B cell (primary cell): Measurements from ENCODE around the gene DNAJA1. TPM values are rescaled to one million over a fixed set of nuclear protein-coding genes. Genes with fewer than 3 reads are reported as not detected.

ENCODE experiments used
- ATAC-seq: fragments of 200-7000 bp; cut with Tn5 transposase; one replicate; pipeline ENCODE4 v1.10.0; 2021; ENCODE audit warnings: low read depth, mild to moderate bottlenecking, moderate number of reproducible peaks, moderate library complexity
- CTCF ChIA-PET: fragments of 350-600 bp; sonication (Branson Sonifier 250); formaldehyde crosslinking; loops from one replicate; lab custom pipeline; 2021; ENCODE audit warnings: antibody characterized with exemption, inconsistent platforms; lab: Charles Lee
- POLR2A ChIA-PET: fragments of 350-600 bp; sonication (Branson Sonifier 250); formaldehyde crosslinking; loops from one replicate; lab custom pipeline; 2021; ENCODE audit warnings: antibody characterized with exemption; lab: Charles Lee
- DNase-seq: peaks from one replicate; pipeline ENCODE4 v3.0.0; 2013
- H2AFZ ChIP-seq: 2 replicates; pipeline ENCODE4 v1.6.1; 2012; ENCODE audit warnings: mild to moderate bottlenecking, low read depth, low read length; ENCODE audit not compliant: insufficient read depth, poor library complexity, severe bottlenecking
- H3K27ac ChIP-seq, 2 donors: 1 replicate in 1 of 2; 2 replicates in 1 of 2; pipeline ENCODE4 v1.5.1; 2012 to 2013; ENCODE audit warnings: low read length in 2 of 2, mild to moderate bottlenecking in 2 of 2, moderate library complexity in 1 of 2
- H3K27me3 ChIP-seq, 4 experiments: fragments of 200-600 bp in 1 of 4; sonication (generic) in 1 of 4; replicated peaks in 1 of 4; 1 replicate in 2 of 4; 2 replicates in 2 of 4; pipeline versions ENCODE4 v1.6.1 to v1.7.0; 2013 to 2016; ENCODE audit warnings: low read length in 3 of 4, mild to moderate bottlenecking in 2 of 4, mixed read lengths in 1 of 4, moderate library complexity in 1 of 4; ENCODE audit not compliant: insufficient read depth in 4 of 4, control insufficient read depth in 3 of 4; ENCODE audit errors: control extremely low read depth in 1 of 4
- H3K36me3 ChIP-seq, 2 experiments: replicated peaks in 1 of 2; 1 replicate in 1 of 2; 2 replicates in 1 of 2; pipeline versions ENCODE4 v1.6.1 to v1.7.1; 2013; ENCODE audit warnings: low read length in 1 of 2; ENCODE audit not compliant: insufficient read depth in 2 of 2, control insufficient read depth in 1 of 2; ENCODE audit errors: control extremely low read depth in 1 of 2, extremely low read depth in 1 of 2
- H3K4me1 ChIP-seq, 2 donors: fragments of 200-600 bp in 1 of 2; sonication (generic) in 1 of 2; 1 replicate in 1 of 2; 2 replicates in 1 of 2; pipeline versions ENCODE4 v1.5.1 to v1.6.1; 2013 to 2017; ENCODE audit warnings: low read length in 2 of 2; ENCODE audit not compliant: control insufficient read depth in 2 of 2, insufficient read depth in 2 of 2
- H3K4me2 ChIP-seq: replicated peaks from 2 replicates; pipeline ENCODE3; 2012; ENCODE audit warnings: mild to moderate bottlenecking, low read depth, low read length; ENCODE audit not compliant: poor library complexity, severe bottlenecking
- H3K4me3 ChIP-seq, 5 experiments: fragments of 200-600 bp in 1 of 5; sonication (generic) in 1 of 5; 1 replicate in 3 of 5; 2 replicates in 2 of 5; pipeline versions ENCODE4 v1.5.1 to v1.7.0; 2011 to 2016; ENCODE audit warnings: low read length in 4 of 5, mild to moderate bottlenecking in 4 of 5, low read depth in 2 of 5, control low read depth in 1 of 5, moderate library complexity in 1 of 5; ENCODE audit not compliant: insufficient read depth in 1 of 5; ENCODE audit errors: control extremely low read depth in 1 of 5, extremely low read depth in 1 of 5
- H3K79me2 ChIP-seq: fragments of 200-600 bp; sonication (generic); one replicate; pipeline ENCODE4 v1.6.0; 2016; ENCODE audit warnings: low read length; ENCODE audit not compliant: control insufficient read depth, insufficient read depth
- H3K9ac ChIP-seq: fragments of 200-600 bp; sonication (generic); 2 replicates; pipeline ENCODE4 v1.6.1; 2017; ENCODE audit warnings: mild to moderate bottlenecking, low read length, moderate library complexity
- H3K9me3 ChIP-seq, 3 donors: one replicate each; pipeline versions ENCODE4 v1.6.1 to v1.7.1; 2013; ENCODE audit warnings: low read length in 2 of 3; ENCODE audit not compliant: control insufficient read depth in 2 of 3, insufficient read depth in 1 of 3; ENCODE audit errors: control extremely low read depth in 1 of 3
- H4K20me1 ChIP-seq: 2 replicates; pipeline ENCODE4 v1.6.0; 2012; ENCODE audit warnings: mild to moderate bottlenecking, low read length; ENCODE audit not compliant: insufficient read depth, control insufficient read depth, poor library complexity, severe bottlenecking
- H3K27ac Mint-ChIP-seq: one replicate; pipeline ENCODE4 v1.8.0; 2021; ENCODE audit warnings: mixed read lengths
- H3K27me3 Mint-ChIP-seq: one replicate; pipeline ENCODE4 v1.8.0; 2021; ENCODE audit warnings: mixed read lengths
- H3K4me1 Mint-ChIP-seq: one replicate; pipeline ENCODE4 v1.8.0; 2021; ENCODE audit warnings: mixed read lengths
- H3K4me3 Mint-ChIP-seq: one replicate; pipeline ENCODE4 v1.8.0; 2021; ENCODE audit warnings: mixed read lengths
- H3K9me3 Mint-ChIP-seq: one replicate; pipeline ENCODE4 v1.8.0; 2022; ENCODE audit warnings: mixed read lengths; ENCODE audit not compliant: insufficient read depth
- CTCF ChIP-seq: fragments of 200-600 bp; IDR thresholded peaks from one replicate; pipeline ENCODE4 v1.8.0; 2022; ENCODE audit warnings: antibody characterized with exemption, mild to moderate bottlenecking
- EZH2 ChIP-seq: IDR thresholded peaks from 2 replicates; pipeline ENCODE4 v1.6.1; 2012; ENCODE audit warnings: borderline replicate concordance, low read depth, mild to moderate bottlenecking, moderate library complexity, low read length; ENCODE audit not compliant: insufficient read depth, poor library complexity, severe bottlenecking
- WGBS: methylation state at CpG from one replicate; pipeline ENCODE4 v1.1.5; 2013; ENCODE audit warnings: missing lambda C conversion rate; ENCODE audit not compliant: insufficient coverage; 5-methylcytosine and 5-hydroxymethylcytosine counted together
- intact Hi-C: fragments of 100-400 bp; cut with micrococcal nuclease; formaldehyde crosslinking; loops from one replicate; pipeline ENCODE4 v1.10.0; 2022
- polyA plus RNA-seq: library from polyadenylated mRNA; depleted of rRNA; stranded (reverse); fragments of >200 nt; gene quantifications from 2 replicates; pipeline ENCODE4 v1.2.3, GENCODE V29; 2012
- total RNA-seq, 2 donors: library from RNA; stranded (reverse); fragments of 120-200 nt in 1 of 2; gene quantifications; 1 replicate in 1 of 2; 2 replicates in 1 of 2; pipeline versions ENCODE4 v1.2.3 to v1.2.4, GENCODE V29; 2013 to 2022

DNAJA1 gene
- total and polyA plus RNA-seq, 2 donors (not counting 1 experiment from before 2014, with no cell fraction given): 68.6 to 104 TPM

- DNase-seq: peak; percentile 97
- peak within 1 kb of the TSS; percentile 98 for H3K27ac Mint-ChIP-seq
- no peaks in the 10 kb centered on the region for H4K20me1 ChIP-seq
- peak within 1 kb of the TSS; percentile 91 to 95 for H3K27ac ChIP-seq
- H3K9me3 ChIP-seq: no peaks in the 10 kb centered on the region
- H3K79me2 ChIP-seq: peaks cover 55% of the 10 kb centered on the region
- peak within 1 kb of the TSS; percentile 70 for H3K4me2 ChIP-seq
- ChIA-PET POLR2A (interaction anchor here (0.6 to 1.6 kb wide), 7 partner anchors 51 to 221 kb away, joined by 3 to 6 read pairs (median 4); partner anchors contain the start of genes B4GALT1, DNAJA1 and NFX1), CTCF (interaction anchor here (1.1 to 16.1 kb wide), 4 partner anchors 14 to 211 kb away, joined by 3 to 217 read pairs (median 3); no protein-coding TSS in a partner anchor)
- H3K9me3 Mint-ChIP-seq: no peaks in the 10 kb centered on the region
- ATAC-seq: peak; percentile 98
- TF ChIP-seq EZH2: no peak
- TF ChIP-seq CTCF: no peak
- H3K27me3 ChIP-seq: no peaks in the 10 kb centered on the region
- H3K4me1 ChIP-seq: peaks cover 16 to 27% of the 10 kb centered on the region in 2 donors
- H3K4me1 Mint-ChIP-seq: peaks cover 35% of the 10 kb centered on the region
- H2AFZ ChIP-seq: peak within 1 kb of the TSS; percentile 80
- WGBS: under 1% methylated on average over 53 of the region's 53 CpGs
- peaks cover 0 to 26% of the 10 kb centered on the region in 2 experiments for H3K36me3 ChIP-seq
- H3K9ac ChIP-seq: peak within 1 kb of the TSS; percentile 86
- H3K27me3 Mint-ChIP-seq: no peaks in the 10 kb centered on the region
- intact Hi-C loops: loop anchor here (1.0 to 10.0 kb wide), 4 partner anchors 51 to 396 kb away; partner anchors contain the start of genes CHMP5, DNAJA1, NFX1 and NOL6
- peak within 1 kb of the TSS; percentile 72 to 87 (median 84) for H3K4me3 ChIP-seq
- peak within 1 kb of the TSS; percentile 97 for H3K4me3 Mint-ChIP-seq
These were observed 51.3 kb downstream of the DNAJA1 start, which contains the start of gene SMU1 for GRCh38 chr9:33076046-33077004. Gene SMU1 (minus strand): TSS chr9:33076674. CDS start chr9:33076608, 66 bp downstream.
